Erythroblast (primary cell): Measurements from ENCODE around the gene DDA1.

ENCODE experiments used
- GATA1 ChIP-seq: IDR thresholded peaks from 2 replicates; pipeline ENCODE4 v1.6.1; 2011; ENCODE audit warnings: low read depth, mild to moderate bottlenecking, control low read depth, low read length, moderate library complexity
- POLR2A ChIP-seq: IDR thresholded peaks from 2 replicates; pipeline ENCODE4 v1.6.1; 2011; ENCODE audit warnings: mild to moderate bottlenecking, low read length

DNA sequence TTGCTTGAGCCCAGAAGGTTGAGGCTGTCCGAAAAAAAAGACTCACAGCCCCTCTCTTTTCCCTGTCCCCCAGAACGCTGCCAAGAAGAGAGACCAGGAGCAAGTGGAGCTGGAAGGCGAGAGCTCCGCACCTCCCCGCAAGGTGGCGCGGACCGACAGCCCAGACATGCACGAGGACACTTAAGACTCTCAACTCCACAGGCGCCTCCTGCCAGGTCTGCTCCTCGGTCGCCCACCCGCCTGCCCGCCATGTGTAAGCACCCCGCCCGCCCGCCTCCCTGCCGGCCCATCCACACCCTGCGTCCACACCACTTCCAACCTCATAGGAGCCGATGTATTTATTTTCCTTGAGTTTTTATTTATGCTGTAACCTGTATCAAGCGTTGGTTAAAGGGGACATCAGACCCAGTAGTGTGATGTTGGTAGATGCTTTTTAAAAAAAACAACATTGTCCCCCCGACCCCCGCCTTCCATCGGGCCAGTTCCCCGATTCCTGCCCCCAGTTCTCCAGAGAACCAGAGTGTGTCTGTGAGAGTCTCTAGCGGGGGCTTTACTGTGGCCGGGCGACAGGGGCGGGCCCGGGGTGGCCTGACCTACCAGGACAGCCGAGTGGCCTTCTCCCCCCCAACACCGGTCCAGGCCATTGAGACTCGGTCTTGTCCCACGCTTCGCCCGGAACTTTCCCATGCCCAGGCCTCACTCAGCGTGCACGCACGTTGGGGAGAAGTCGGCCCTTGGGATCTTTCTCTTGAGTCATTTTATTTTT lies 10.3 kb downstream of the DDA1 start:
- TF ChIP-seq POLR2A (no peak), GATA1 (no peak)
